ENCODE results near the gene STRAP. TPM values are rescaled to one million over a fixed set of nuclear protein-coding genes. Genes with fewer than 3 reads are reported as not detected.
"Not testable (repeated sequence)": the region's sequence is repeated elsewhere in the genome, so short reads cannot be mapped to it uniquely, and the experiment has no call there.

Gene STRAP
- total RNA-seq, 1 experiment from 2014 or later, result 261 TPM

GRCh38 chr12:15937902-15938301 is 55.7 kb downstream of the STRAP start:
- no peak for DNase-seq
- H3K9me3 ChIP-seq, result peaks cover under 1% of the 10 kb centered on the region
- no peaks in the 10 kb centered on the region for H3K36me3 ChIP-seq
- no peak overlapping the region for H3K4me3 ChIP-seq
- no peaks in the 10 kb centered on the region for H3K27me3 ChIP-seq

GRCh38 chr12:15939111-15939510 is 56.9 kb downstream of the STRAP start:
- no peaks in the 10 kb centered on the region for H3K36me3 ChIP-seq
- H3K4me3 ChIP-seq, result no peak overlapping the region
- no peaks in the 10 kb centered on the region for H3K9me3 ChIP-seq
- no peaks in the 10 kb centered on the region for H3K27me3 ChIP-seq
- DNase-seq, result no peak

GRCh38 chr12:15942475-15942874 is 60.3 kb downstream of the STRAP start:
- Histone ChIP-seq H3K9me3 (peaks cover 13% of the 10 kb centered on the region), H3K27me3 (no peaks in the 10 kb centered on the region), H3K4me3 (no peak overlapping the region), H3K36me3 (no peaks in the 10 kb centered on the region)
- no peak for DNase-seq

- not testable (repeated sequence) for H3K27me3 ChIP-seq, DNase-seq, H3K36me3 ChIP-seq, H3K4me3 ChIP-seq
- peaks cover 20% of the 10 kb centered on the region for H3K9me3 ChIP-seq
Measured at GRCh38 chr12:15943519-15943918, 61.3 kb downstream of the STRAP start.

DNA sequence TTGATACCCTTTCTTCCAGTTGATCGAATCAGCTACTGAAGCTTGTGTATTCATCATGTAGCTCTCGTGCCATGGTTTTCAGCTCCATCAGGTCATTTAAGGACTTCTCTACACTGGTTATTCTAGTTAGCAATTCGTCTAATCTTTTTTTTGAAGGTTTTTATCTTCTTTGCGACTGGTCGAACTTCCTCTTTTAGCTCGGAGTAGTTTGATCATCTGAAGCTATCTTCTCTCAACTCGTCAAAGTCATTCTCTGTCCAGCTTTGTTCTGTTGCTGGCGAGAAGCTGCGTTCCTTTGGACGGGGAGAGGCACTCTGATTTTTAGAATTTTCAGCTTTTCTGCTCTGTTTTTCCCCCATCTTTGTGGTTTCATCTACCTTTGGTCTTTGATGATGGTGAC is 66.3 kb downstream of the STRAP start:
- DNase-seq, H3K36me3 ChIP-seq, H3K4me3 ChIP-seq, H3K27me3 ChIP-seq: not testable (repeated sequence)
- peaks cover 20% of the 10 kb centered on the region for H3K9me3 ChIP-seq

Other genes starting within 250 kb of the STRAP start
- gene EPS8, start 93.0 kb upstream of the STRAP start, total RNA-seq (2014; rRNA removed; shearing (Covaris generic); ENCODE audit: low replicate concordance), result 103 and 135 TPM in 2 replicates
- gene DERA, start 28.9 kb downstream of the STRAP start, total RNA-seq (2014; rRNA removed; shearing (Covaris generic); ENCODE audit: low replicate concordance), result 45.5 and 97.3 TPM in 2 replicates